ENCODE results near the gene HACD4.

HACD4 gene

DNA sequence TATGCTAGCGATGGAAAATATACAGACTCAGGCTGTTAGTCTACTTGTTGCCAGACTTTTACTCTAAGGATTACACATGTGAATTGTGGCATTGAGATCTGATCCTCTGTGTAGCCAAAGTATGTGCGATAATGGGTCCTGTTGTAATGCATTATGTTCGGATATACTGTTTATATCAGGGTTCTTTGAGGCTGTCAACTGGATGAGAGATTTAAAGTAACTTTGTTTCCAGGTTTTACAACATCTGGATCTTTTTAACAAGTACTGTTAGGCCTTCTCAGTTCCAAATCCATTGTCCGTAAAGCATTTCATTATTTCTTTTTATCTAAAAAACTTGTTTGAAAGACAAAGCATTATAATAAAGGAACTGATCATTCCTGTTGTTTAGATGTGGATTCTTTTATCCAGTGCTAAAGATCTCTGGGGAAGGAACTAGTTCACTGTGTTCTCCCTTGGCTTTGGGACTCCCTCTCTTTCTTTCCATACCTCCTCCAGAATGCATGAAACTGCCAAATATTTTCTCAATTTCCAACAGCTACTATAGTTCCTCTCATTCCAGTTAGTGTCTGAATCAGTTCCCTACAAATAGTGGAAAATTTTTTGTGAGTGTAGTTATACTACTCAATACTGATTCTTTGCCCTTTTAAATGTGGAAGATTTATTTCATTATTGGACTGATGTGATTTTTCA lies 68.8 kb downstream of the HACD4 start:
- DNase-seq: no peak

DNA sequence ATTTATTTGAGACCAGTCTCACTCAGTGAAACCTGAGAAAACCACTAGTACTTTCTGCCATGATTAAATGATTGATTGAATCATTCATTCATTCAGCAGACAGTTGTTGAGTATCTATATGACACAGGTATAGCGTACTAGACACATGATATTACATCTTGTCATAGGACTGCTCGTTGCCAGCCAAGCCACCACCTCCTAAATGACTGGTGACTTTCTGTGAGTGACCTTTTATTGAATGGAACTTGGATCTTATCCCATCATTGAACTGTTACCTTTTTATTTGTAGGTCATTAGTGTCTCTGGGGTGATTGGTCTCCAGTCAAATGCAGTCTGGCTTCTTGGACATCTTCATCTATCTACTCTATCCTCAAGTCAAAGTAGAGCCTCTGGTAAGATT lies 80.7 kb downstream of the HACD4 start:
- no peak for DNase-seq
